Ammon's horn (tissue), 1 donor: ENCODE data around the gene FBXL4.
A peak's percentile ranks its signal among the peaks of the same experiment; 100 is the strongest.

Source experiments
- DNase-seq: peaks from one replicate; pipeline ENCODE4 v3.0.0-alpha.2; 2016; ENCODE audit warnings: low spot score

Gene FBXL4

DNA sequence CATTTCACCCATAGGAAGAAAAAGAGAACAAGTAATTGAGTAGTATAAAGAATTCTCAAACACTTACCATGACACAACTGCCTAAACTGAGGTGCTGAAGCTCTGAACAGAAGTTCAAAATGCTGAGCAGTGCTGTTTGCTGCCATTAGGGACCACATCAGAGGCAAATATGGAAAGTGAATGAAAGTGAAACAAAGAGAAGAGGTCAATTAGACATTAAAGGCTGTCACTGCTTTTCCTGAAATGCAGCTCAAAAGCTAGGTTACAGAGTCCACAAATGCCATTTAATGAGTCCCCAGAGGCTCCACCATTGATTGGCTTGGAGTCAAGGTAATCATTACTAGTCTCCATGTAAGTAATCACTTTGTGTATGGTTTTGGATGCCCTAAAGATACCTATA is 67.3 kb downstream of the FBXL4 start:
- no peak for DNase-seq

DNA sequence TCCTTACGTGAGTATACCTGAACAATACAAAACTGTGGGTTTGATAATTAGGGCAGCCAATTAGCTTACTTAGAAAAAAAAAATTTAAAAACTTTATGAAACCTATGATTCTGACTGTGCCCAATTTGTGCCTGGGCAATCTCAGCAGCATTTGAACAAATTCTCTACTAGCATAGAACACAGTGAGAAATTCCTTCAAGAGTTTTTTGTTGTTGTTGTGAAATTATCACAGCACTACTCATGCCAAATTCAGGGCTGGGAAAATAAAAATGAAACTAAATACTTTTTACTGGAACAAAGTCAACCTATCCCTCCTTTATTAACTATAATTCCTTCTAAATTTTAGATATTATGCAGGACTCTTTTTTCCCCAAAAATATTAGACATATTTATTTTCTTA is 70.5 kb downstream of the FBXL4 start:
- no peak for DNase-seq

- peak; percentile 35 for DNase-seq
Observed at GRCh38 chr6:98875375-98875774, 72.4 kb downstream of the FBXL4 start.

GRCh38 chr6:98871821-98872220 is 75.9 kb downstream of the FBXL4 start:
- DNase-seq = no peak

DNA sequence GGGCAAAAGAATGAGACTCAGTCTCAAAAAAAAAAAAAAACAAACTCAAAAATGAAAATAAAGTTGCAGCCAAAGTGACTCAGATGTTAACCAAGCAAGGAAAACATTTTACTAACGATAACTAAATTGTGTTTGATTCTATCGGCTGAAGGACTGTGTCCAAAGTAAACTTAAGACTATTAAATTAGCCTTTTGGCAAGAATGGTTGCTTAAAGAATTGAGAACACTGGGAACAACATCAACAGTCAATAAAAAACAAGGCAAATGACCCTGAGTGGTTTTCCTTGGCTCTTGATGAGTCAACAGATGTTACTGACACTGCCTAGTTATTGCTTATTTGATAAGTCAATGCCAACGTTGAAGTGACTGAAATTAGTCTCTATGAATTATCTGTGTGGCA is 76.7 kb downstream of the FBXL4 start:
- no peak for DNase-seq

DNA sequence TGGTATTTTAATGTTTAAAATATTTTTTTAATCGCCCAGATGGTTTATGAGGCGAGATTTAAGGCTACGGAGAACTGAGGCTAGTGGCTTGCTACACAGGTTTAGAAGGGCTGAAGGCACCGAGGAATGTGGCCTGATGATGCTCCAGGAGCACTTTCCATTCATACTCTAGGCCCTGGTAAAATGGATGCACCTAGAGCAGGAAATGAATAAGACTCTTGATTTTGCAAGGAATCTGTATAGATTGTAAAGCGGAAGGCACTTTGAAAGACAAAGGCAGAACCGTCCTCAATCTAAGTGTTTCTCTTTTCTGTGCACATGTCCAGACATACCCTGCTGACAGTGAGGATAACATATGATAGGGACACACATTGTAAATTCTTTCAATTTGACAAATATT is 83.2 kb downstream of the FBXL4 start:
- no peak for DNase-seq

DNA sequence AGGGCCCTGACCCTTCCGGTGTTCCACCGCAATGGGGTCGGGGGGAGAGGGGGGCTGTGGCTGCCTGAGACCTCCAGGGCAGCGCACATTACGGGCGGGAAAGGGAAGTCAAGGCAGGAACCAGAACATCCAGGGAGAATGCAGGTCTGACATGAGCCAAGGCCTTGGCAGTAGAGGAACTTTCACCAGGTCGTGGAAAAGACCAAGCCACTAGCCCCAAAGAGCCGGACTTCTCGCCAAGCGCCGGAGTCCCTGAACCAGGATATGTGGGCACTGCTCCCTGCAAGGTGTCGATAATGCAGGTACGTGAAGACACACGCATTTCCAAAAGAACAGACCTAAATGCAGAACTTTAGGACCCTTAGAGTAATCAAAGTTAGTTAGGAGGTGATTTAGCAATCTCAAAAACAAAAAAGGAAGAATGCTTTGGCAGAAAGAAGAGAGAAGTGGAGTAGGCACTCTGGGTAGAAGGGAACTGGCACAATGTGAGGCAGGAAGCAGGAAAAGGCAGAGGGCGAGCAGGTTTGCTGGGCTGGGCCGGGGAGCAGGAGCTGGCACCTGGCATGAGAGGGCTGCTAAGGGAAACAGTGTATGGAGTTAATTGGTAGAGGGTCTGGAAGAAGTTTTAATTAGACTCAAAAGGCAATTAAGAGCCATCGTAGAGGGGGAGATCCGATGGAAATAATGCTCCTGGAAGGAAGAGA is 99.1 kb downstream of the FBXL4 start:
- no peak for DNase-seq

- DNase-seq = no peak
Observed at GRCh38 chr6:98847779-98848538, 99.8 kb downstream of the FBXL4 start.

- no peak for DNase-seq
Observed at GRCh38 chr6:98847416-98847778, 100.3 kb downstream of the FBXL4 start.

DNA sequence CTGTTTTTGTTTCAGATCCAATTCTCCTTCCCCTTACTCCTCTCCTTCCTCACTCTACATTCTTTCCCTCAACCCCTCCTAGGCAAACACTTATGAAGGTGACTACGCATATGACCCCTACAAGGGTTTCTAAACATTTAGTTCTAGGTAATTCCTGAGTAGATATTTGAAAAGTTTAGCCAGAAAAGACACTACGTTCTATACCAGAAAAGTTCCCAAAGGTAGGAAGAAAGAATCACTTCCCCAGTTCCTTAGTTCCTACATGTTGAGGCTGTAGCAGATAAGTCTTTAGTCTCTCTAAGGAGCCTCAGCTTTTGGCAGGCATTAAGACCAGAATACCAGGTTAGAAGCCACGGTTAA is 101.7 kb downstream of the FBXL4 start:
- DNase-seq = no peak

DNA sequence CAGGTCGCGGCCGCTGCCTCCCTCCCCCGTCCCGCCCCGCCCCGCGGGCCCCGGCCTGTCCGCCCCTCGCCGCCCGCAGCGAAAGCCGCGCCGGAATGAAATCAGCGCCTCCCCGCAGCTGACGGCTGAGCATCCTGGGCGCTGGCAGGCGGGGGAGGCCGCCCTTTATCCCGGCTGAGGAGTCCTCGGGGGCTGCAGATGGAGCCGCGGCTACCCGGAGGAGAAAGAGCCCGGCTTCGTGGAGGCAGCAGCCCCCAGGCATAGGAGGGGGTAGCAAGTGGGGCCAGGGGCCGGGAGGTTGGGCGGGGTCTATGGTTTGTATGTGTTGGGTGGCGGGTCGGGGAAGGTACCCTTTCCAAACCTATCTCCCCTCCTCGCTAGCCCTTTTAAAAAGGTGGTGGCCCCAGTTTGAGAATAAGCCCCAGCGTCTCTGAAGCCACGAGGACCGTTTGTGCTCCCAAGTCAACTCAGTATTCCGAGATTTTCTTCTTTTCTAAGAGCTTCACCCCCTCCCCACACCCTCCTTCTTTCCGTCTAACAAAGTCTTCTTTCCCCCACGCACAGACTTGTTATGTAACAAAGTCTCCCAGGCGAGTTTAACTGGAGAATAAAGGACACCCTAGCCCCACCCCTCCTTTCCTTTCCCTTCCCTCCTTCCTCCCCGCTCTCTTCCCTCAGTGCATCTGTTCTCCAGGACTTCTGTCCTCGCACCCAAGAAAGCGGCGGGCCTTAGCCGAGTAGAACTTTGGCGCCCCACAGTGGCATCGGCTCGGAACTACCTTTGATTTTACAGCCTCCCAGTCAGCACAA is 102.3 kb downstream of the FBXL4 start:
- DNase-seq = peak; percentile 94

DNA sequence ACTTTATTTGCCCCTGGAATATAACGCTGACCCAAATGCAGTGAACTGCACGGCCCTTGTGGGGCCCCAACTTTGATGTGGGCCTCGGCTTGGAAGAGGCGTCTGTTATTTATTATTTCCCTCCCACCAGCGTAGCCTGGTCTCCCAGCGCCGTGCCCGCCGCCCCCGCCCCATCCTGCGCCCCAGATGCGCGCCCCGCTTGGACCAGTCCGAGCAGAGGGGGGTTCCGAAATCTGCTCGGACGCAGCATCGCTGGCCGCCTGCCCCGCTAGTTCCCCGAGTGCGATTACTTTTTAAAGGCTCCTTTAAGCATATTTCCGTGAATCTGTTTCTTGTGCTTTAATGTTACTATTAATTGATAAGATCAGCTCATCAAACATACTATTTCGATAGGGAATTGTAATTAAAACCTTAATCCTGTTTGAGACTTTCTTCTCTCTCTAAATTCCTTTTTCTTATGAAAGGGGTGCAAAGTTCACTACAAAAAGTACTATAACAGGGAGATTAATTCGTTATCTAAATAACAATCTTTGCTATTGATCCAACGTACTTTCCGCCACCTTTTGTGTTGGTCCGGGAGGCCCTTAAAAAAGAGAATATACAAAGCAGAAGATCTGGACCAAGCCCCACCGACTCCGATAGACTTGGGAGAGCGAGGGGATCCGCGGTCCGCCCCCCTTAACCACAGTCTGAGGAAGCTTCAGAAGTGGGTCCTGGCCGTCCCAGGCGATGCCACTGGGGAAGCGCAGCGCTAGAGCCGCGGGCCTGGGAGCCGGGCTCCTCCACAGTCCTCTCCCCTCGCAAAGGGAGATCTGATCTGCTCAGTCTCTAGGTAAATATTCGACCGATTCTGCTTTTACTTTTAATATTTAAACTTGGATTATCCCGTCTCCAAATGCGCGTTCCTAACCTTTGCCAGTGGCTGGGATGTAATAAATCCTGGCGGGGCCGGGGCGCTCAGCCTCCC is 103.2 kb downstream of the FBXL4 start:
- no peak for DNase-seq

GRCh38 chr6:98843271-98844243 is 104.2 kb downstream of the FBXL4 start:
- DNase-seq = no peak

GRCh38 chr6:98842342-98843180 is 105.2 kb downstream of the FBXL4 start:
- no peak for DNase-seq

DNA sequence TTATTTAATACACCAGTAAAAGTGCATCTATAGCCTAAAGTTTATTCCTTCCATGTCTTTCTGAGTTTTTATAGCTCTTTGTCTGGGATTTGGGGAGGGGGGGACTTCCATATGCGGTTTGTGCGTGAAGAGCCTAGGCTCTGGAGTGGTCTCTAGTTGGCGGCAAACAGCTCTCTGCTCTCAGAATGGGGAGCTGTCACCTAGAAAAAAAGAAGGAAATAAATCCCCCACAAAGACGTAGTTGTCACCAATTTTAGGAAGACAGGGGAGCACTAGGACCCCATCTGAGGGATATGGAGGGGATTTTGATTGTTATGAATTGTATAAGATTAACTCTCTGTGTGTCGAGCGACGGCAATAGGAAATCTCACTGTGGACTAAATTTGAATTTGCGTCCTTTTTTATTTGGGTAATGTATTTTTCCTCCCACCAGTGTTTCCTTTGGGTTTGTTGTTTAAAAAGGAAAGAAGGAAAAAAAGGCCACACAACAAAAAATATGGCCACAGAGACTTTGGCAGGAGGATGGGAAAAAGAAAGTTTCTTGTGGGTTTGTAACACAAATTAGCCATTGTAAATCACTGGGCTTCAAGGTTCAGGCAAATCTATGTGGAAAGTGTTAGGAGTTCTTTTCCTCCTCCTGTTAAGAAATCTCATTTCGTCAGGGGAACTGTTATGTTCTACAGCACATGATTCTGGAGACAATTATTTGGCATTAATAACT is 106.0 kb downstream of the FBXL4 start:
- DNase-seq = no peak

- no peak for DNase-seq
Observed at GRCh38 chr6:98840996-98841513, 106.7 kb downstream of the FBXL4 start.

- DNase-seq = no peak
Observed at GRCh38 chr6:98840385-98840784, 107.4 kb downstream of the FBXL4 start.

- peak; percentile 80 for DNase-seq
Observed at GRCh38 chr6:98839781-98840361, 107.9 kb downstream of the FBXL4 start.
